Globus pallidus (tissue), 1 donor: ENCODE results near the gene AOAH.

Experiments used
- DNase-seq: peaks from one replicate; pipeline ENCODE4 v3.0.0-alpha.2; 2015; ENCODE audit warnings: low spot score

The AOAH gene, protein sequence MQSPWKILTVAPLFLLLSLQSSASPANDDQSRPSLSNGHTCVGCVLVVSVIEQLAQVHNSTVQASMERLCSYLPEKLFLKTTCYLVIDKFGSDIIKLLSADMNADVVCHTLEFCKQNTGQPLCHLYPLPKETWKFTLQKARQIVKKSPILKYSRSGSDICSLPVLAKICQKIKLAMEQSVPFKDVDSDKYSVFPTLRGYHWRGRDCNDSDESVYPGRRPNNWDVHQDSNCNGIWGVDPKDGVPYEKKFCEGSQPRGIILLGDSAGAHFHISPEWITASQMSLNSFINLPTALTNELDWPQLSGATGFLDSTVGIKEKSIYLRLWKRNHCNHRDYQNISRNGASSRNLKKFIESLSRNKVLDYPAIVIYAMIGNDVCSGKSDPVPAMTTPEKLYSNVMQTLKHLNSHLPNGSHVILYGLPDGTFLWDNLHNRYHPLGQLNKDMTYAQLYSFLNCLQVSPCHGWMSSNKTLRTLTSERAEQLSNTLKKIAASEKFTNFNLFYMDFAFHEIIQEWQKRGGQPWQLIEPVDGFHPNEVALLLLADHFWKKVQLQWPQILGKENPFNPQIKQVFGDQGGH

DNA sequence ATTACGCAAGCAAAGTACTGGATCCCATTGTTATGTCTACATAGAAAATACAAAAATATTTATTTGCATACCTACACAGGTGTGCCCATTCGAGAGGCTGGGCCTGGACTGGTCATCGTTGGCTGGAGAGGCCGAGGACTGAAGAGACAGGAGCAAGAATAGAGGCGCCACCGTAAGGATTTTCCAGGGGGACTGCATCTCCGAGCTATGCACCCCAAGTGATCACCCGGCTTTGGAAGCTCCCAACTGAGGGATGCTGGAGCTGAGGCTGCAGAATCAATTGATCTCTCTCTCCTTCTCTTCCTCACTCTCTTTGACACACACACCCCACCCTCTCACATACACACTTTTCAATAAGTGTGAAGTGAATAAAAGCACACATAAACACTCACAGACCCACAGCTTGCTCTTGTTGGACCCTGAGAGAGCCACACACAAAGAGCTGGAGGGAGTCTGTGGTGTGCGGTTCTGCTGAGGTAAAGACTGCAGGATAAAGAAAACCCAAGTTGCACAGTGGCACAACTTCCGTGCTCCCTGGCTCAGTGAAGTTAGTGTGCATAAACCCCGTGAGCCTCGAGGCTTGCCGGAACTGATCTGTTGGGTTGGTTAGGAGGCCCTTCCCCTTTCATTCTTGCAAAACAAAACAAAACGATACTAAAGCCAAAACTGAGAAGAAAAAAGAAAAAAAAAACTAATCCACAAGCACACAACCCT is at the start of gene AOAH:
Gene AOAH (minus strand): TSS at position 544 of the 714 bp plus-strand sequence. CDS start 346 bp downstream, at position 198.
- peak; percentile 43 for DNase-seq

DNA sequence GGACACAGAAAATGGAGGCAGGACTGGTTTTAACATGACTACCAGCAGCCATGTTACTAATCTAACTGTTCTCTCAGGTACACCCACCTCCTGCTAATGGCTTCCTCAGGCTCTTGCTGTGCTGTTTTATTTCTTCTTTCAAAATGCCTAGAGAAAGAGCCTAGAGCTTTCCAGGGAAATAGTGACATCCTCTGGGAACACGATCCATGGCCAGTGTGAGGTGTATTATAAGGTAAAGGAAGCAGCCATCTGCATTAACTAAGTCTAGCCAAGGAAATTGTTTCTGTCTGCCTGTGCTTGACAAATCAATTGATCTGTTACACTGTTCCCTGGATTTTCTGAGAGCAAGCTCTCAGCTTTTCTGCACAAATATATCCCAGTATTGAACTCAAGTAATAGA is 42.2 kb upstream of the AOAH start:
- no peak for DNase-seq

DNA sequence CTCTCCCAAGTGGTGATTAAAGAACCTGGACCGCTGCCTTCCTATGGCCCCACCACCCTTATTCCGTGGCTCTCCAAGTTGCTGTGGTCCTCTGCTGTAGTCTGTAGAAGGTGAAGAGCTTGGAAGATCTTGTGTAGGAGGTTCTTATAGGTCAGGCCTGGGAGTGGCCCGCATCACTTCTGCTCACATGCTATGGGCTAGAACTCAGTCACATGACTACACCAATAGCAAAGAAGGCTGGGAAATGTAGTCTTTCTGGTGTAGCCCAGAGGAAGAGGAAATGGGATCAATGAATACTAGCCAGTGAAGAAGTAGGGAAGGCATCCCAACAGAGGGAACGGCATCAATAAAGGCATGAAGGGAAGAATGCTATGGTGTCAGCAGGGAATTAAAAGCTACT is 41.3 kb upstream of the AOAH start:
- no peak for DNase-seq

DNA sequence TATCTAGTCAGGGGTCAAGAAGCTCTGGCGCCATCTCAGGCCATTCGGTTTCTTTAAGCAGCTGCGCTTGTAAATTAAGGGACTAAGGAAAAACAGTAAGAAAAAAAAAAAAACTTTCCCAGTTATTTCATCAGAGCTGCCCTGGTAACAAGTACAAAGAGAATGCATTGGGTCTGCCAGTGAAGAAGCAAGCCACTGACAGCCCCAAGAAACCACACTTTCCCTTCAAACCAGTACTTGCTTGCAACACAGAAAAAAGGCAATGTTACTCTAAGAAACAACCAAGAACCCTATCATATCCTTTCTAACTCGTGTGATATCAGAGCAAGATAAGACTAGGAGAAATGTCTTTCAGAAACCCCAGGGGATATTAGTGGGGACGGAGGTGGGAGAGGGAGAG is 40.6 kb upstream of the AOAH start:
- DNase-seq: no peak

DNA sequence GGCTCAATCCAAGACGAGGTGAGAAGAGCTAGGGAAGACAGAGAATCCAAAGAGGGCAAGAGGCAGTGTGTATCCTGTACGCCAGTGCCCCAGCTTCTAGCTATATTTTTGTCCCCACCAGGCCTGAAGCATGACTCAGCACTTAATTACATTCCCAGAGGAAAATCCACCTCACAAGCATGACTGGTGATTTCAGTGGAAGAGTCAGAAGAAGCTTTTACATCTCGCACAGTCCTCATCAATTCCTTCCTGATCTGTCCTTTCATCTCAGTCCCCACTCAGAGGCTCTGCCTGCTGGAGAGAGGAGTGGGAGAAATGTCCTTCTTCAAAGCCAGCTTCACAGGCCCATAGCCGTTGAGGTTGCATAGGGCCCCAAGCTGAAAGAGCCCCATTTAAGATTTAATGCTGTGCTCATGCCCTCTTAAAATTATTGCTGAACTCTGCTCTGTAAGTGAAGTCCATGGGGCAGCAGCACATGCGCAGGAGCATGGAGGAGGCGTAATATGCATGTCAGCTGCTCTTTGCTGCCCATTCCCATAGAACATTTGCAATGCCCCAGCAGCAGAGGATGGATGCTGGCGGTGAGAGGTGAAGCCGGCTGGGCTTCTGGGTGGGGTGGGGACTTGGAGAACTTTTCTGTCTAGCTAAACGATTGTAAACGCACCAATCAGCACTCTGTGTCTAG is 39.0 kb upstream of the AOAH start:
- DNase-seq: no peak

DNA sequence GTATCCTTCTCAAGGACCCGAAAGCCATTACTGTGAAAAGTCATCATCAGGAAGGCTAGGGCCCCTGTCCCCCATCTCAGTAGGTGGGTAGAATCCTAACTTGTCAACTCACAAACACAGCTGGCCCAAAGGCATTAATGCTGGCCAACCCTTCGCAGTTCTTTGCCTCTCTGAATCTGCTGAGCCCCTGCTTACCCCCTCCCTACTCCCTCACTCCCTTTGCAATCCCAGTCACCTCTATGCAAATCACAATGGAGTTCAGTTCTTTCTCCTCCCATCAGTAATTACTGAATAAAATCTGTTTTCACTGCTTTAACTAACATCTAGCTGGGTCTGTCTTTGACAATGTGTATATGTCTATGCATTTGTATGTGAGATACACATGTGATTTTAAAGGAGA is 38.1 kb upstream of the AOAH start:
- no peak for DNase-seq

DNA sequence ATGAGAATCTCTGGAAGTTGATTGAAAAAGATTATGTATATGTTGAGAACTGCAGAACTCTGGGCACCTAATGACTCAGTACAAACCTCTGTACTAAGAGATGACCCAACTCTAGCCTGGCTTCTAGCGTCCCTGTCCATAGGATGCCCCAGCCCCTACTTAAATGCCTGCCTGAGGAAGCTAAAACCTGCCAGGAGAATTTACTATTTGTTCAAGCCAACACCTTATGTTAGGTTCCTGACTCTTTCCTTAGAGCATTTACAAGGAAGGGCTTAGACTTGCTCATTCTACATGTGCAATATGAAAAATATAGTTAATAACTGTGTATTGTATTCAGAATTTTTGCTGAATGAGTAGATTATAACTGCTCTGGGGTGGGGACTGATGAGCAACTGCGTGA is 37.5 kb upstream of the AOAH start:
- DNase-seq: no peak

DNA sequence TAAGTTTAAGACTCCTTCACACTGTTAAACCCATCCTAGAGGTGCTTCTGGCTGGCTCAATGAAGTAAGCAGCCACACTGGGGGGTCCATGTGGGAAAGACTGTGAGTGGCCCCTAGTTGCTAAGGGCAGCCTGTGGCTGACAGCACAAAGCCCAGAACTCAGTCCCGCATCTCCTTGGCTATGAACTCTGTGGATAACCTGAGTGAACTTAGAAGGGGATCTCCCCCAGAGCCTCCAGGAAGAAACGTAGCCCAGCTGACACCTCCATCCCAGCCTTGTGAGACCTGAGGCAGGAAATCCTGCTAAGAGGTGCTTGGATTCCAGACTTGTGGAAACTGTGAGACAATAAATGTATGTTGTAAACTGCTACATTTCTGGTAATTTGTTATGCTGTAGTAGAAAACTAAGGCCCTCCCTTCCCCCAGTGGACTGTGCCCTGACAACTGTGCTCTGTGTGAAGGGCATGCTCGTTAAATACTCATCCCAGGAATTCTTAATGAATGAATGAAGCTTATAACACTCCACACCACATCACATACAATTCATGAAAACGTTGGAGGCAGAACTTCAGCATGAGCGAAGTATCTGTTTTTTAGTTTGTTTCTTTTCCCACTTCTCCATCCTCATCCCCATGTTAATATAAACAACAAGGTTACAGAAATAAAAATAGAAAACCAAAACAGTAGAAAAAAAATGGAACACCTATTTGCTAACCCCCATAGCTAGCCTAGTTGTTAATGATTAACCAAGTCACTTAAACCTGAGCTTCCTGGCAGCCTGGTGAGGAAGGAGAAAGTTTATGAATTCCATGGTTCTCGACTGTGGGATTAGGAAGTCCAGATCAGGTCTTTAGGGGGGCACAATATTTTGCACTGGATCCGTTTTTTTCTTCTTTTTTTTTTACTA is 36.8 kb upstream of the AOAH start:
- DNase-seq: no peak

DNA sequence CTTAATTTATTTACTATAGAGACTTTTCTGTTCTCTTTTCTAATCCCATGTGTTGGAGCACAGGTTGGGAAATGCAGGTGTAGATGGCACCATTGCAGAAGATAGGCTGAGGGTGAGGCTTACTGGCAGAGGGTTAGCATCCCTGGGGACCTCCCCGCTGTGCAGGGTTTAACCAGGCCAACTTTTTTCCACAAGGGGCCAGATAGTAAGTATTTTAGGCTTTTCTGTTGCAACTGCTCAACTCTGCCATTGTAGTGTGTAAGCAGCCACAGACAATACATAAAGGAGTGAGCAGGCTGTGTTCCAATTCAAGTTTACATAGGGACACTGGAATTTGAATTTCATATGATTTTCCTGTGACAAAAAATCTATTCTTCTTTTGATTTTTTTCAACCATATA is 34.6 kb upstream of the AOAH start:
- DNase-seq: no peak

DNA sequence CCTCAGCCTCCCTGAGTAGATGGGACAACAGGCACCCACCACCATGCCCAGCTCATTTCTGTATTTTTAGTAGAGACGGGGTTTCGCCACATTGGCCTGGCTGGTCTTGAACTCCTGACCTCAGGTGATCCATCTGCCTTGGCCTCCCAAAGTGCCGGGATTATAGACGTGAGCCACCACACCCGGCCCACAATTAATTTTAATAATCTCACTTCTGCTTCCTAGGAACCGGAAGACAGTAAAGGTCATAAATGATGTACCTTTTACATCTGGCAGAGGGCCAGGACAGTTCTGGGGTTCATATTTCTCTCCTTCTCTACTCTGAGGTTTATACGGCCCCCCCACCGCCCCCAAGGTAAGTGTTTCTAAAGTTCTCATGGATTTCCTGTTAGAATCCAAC is 31.2 kb upstream of the AOAH start:
- DNase-seq: no peak

DNA sequence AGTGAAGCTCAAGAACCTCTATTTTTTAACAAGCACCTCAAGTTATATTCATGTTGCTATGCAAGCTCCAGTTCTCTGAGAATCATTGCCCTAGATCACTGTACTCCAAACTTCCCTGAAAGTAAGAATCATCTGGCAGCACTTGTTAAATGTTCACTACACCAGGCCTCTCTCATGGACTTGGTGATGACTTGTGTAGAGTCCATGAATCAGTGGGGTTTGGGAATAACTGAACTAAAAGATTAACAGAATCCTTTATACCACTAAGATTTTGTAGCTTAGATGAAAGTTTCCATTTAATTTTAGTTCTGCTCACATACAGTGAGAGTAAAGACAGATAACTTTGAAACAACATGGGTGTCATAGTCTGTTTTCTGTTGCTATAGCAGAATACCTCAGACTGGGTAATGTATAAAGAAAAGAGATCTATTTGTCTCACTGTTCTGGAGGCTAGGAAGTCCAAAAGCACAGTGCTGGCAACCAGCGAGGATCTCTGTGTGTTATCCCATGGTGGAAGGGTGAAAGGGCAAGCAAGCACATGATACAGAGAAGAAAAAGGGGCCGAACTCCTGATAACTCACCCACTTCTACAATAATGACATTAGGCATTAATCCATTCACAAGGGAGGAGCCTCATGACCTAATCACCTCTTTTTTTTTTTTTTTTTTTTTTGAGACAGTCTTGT is 27.9 kb upstream of the AOAH start:
- no peak for DNase-seq

DNA sequence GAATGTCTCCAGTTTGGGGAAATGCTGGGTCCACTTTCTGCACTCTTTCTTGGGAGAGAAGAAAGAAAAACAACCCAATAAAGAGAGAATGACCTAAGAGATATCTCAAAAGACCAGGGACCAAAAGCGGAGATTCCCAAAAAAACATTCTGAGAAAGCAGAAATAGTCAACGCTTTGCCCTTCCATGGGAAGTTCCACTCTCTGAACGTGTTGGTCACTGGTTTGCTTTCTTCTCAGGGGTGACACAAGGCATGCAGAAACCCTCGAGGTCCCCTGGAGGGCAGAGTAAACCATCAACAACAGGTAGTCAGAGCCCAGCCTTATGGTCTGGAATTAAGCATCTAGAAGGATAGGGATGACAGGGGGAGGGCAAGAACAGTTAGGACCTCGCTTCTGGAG is 26.2 kb upstream of the AOAH start:
- DNase-seq: no peak

DNA sequence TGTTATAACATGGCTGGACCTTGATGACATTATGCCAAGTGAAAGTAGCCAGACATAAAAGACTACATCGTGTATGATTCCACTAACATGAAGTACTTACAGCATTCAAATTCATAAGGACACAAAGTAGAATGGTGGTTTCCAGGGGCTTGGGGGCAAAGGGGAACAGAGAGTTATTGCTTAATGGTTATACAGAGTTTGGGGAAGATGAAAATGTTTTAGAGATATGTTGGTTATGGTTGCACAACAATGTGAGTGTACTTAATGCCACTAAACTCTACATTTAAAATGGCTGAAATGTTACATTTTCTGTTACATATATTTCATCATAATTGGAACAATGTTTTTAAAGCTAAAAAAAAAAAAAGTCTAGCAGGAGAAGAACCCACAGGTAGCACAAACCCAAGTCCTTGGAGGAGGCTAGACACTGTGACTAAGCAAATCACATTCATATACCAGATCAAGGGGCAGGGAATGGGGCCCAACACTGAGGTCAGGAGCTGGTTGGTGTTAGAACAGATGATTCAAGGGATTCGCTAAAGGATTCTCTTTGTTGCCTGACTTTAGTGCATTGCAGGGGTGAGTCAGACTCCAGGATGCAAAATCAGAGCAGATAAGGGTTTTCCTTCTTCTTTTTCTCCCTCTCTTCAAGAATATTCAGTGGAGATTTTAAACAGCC is 25.1 kb upstream of the AOAH start:
- DNase-seq: no peak

DNA sequence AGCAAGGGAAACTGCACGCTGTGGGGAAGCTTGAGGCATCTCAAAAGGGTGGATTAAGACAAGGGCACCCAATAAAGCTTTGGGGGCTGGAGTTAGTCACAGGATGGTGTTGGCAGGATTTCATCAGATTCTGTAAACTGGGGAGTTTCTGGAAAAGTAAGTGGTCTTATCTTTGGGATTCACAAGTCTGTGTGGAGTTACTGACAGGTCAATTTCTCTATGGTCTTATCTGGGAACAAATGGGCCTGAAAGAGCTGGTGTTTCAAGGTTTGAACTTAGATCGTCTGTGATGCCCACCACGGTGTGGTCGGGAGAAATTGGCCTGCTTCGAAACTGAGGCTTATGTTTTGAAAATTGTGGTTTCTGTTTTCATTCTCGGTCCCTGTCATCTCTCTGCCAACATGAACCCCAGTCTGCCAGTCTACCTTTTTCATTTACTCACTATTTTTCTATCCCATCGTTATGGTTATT is 23.8 kb upstream of the AOAH start:
- no peak for DNase-seq

DNA sequence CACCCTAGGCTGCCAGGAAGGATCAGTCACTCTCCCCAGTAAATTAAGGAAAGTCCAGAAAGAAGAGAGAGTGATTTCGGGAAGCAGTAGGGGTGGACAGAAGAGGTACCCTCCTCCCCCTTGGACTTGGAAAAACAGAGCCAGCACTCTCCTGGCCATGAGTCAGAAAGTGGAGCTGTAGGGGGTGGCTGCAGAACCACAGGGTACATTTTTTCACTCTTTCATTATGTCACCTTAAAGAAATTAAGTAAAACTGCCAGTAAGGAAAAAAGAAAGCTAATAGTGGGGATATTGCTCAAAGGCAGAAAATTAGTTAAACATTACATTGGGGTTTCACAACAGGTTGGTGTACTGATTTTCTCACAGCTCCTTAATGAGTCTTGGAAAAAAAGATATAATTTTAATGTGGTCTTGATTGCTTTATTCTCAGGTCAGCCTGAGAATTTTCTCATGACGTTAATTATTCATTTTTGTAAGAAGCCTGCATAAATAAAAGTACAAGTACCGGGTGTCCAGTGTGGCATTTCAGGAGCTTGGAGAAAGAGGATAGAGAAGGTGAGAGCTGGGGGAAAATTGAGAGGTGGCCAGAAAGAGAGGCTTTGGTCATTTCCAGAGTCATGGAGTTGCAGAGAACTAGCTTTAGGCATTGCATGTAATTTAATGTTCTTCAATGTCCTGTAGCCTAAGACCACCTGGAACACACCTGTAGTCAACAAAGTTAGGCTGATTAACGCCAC is 23.2 kb upstream of the AOAH start:
- no peak for DNase-seq

DNA sequence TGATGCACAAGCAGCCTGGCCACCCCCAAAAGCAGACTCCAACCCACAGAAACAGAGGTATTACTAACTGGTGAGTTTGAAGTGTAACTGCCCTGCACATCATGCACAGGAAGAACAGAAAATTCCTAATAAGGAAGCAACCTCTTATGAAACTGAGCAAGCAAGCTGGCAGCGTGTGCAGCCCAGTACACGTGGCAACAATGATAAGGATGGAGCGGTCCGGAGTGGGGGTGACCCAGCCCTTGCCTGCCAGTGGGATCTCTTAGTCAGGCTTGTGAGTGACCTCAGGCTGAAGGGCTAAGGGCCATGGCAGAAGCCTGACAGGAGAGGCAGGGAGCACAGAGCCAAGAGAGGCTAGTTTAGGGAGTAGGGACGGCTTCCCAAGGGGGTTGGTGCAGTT is 22.1 kb upstream of the AOAH start:
- DNase-seq: no peak

DNA sequence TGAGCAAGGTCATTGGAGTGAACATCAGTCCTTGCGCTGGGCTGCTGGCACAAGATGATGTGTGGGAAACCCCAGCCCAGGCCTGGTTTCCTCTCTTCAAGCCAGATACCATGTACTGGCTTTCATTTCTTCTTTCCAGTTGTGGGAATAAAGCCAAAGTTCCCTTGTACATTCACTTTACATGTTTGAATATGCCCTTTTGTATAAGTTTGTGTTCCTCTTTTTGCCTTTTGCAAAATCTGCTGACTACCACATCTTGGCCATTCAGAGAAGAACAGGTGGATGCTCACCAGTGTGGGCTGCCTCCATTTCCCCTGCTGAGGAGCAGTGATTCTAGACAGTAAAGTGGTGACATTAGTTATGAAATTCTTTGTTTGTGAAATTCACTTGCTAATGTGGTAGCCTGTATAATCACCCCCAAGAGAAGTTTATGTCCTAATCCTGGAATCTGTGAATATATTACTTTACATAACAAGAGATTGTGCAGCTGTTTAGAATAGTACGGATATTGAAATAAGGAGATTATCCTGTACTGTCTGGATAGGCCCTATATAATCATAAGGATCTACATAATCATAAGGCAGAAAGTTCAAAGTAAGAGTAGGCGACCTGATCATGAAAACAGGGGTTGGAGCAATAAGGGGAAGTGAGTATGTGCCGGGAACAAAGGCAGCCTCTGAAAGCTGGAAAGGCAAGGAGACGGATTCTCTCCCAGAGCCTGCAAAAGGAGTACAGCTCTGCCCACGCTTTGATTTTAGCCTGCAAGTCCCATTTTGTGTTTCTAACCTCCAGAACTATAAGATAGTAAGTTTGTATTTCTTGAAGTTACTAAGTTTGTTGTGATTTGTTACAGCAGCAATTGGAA is 18.8 kb upstream of the AOAH start:
- DNase-seq: peak; percentile 53

DNA sequence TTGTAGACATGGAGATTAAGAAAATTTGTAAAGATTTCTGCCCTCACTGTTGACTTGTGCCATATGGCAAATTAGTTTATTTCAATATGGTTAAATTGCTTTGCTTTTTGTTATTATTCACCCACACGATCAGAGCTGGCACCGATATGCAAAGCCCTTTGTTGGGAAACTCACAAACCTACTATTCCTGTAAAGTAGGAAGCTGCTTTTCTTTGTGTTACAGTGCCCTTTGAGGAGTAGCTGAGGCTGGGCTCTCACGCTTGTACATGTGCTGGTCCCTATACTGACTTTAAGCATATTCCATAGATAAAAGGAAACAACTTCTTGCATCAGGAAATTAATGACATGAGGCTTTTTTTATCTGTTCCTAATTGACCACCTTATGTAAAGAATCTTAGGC is 17.6 kb upstream of the AOAH start:
- DNase-seq: no peak

DNA sequence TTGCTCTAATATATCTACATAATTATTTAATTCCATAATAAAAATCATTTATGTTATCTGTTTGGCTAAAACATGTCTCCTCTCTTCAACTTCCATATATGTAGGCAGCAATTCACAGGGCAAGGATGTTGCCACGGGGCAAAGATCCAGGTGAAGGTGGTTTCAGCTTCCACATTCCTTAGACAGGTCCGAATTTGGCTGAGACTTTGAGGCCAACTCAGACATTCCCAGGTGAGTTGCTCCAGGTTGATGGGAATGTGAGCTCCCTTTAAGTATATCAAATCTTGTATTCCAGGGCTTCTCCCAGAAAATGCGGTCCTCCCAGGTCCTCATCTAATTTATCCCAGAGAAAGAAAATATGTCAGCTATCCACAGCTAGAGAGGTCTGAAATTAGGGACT is 15.1 kb upstream of the AOAH start:
- DNase-seq: no peak
